Esophagus muscularis mucosa (tissue), 4 donors: ENCODE results near the gene ZDHHC8. TPM values are rescaled to one million over a fixed set of nuclear protein-coding genes. Genes with fewer than 3 reads are reported as not detected.

Source experiments
- DNase-seq: peaks from one replicate; pipeline ENCODE4 v3.0.0-alpha.2; 2017; ENCODE audit errors: extremely low spot score
- H3K27ac ChIP-seq, 4 donors: fragments of 200-600 bp; sonication (generic); replicated peaks in 1 of 4; 1 replicate in 3 of 4; 2 replicates in 1 of 4; pipeline ENCODE4 v1.5.1; 2016 to 2019; ENCODE audit warnings: mild to moderate bottlenecking in 1 of 4
- H3K27me3 ChIP-seq, 4 donors: fragments of 200-600 bp; sonication (generic); one replicate each; pipeline versions ENCODE4 v1.5.1 to v1.6.0; 2016 to 2019
- H3K36me3 ChIP-seq, 4 donors: fragments of 200-600 bp; sonication (generic); one replicate each; pipeline ENCODE4 v1.5.1; 2016 to 2019
- H3K4me1 ChIP-seq, 4 donors: fragments of 200-600 bp; sonication (generic); one replicate each; pipeline ENCODE4 v1.5.1; 2016 to 2019
- H3K4me3 ChIP-seq, 4 donors: fragments of 200-600 bp; sonication (generic); 1 replicate in 2 of 4; 2 replicates in 2 of 4; pipeline ENCODE4 v1.5.1; 2016 to 2019; ENCODE audit warnings: mild to moderate bottlenecking in 4 of 4, moderate library complexity in 1 of 4
- H3K9me3 ChIP-seq, 4 donors: fragments of 200-600 bp; sonication (generic); 1 replicate in 3 of 4; 2 replicates in 1 of 4; pipeline ENCODE4 v1.5.1; 2016 to 2019
- CTCF ChIP-seq, 3 experiments: fragments of 200-600 bp in 2 of 3; fragments of 450-650 bp in 1 of 3; sonication (generic) in 2 of 3; IDR thresholded peaks; one replicate each; pipeline ENCODE4 v1.5.1; 2017 to 2019; ENCODE audit warnings: antibody characterized with exemption in 3 of 3, mild to moderate bottlenecking in 2 of 3, moderate library complexity in 1 of 3
- EP300 ChIP-seq: sonication (generic); formaldehyde crosslinking; IDR thresholded peaks from one replicate; pipeline ENCODE4 v1.6.1; 2017; ENCODE audit warnings: antibody characterized with exemption
- POLR2A ChIP-seq: fragments of 450-650 bp; IDR thresholded peaks from one replicate; pipeline ENCODE4 v1.6.1; 2017; ENCODE audit warnings: antibody characterized with exemption, moderate library complexity, mild to moderate bottlenecking, low read depth
- POLR2AphosphoS5 ChIP-seq, 2 donors: sonication (generic); formaldehyde crosslinking; IDR thresholded peaks; one replicate each; pipeline ENCODE4 v1.6.1; 2017; ENCODE audit warnings: antibody characterized with exemption in 2 of 2
- WGBS: methylation state at CpG from one replicate; pipeline ENCODE4 v1.1.5; 2018; 5-methylcytosine and 5-hydroxymethylcytosine counted together
- intact Hi-C: fragments of 100-400 bp; cut with DNase I; formaldehyde crosslinking; loops from one replicate; pipeline ENCODE4 v1.15.1; 2023
- total RNA-seq, 4 donors: library from RNA; depleted of rRNA; stranded (reverse); fragments of >200 nt; gene quantifications; one replicate each; pipeline versions ENCODE4 v1.1.0 to v1.2.1, GENCODE V29; 2016

The ZDHHC8 gene
- total RNA-seq, 4 donors from 2014 or later, result 11.8 to 33.2 (median 23.8) TPM

DNA sequence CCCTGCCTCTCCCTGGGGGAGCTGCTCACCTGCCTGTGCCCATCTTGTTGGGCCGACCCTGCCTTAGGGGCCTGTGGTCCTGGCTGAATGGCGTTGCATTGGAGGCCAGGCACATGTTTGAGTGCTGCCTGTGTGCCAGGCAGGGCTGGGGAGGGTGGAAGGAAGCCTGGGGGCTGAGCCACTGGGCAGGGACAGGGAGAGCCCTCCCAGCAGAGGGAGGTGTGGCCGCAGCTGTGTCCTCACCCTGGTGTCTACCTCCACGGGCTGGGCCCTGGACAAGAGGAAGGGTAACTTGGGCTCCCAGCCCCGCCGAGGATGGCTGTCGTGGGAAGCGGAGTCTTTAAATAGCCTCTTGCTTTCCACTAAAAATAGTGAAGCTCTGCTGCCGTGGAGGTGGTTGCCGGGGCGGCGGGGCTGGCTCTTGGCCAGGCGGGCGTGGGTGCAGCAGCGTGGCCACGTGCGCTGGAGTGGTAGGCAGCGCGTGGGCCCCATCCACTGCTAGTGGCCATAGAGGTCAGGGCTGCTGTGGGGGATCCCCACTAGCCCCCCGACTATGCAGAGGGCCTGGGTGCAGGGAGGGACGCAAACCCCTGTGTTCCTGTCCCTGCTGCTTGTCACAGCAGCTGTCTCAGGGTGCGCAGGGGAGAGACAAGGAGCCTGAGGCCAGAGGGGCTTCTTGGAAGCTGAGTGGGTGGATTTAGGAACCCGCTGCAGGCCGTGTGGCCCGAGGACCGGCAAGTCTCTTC lies 6.2 kb downstream of the ZDHHC8 start:
- 28% methylated on average over 23 of the region's 26 CpGs for WGBS

GRCh38 chr22:20138417-20138738 lies 6.8 kb downstream of the ZDHHC8 start:
- Histone ChIP-seq H3K4me1 (peaks cover 51 to 57% (median 54%) of the 10 kb centered on the region in 4 donors), H3K4me3 (no peak overlapping the region), H3K27ac (peak overlapping the region; percentile 37 to 63 (median 54)), H3K9me3 (no peaks in the 10 kb centered on the region), H3K27me3 (no peaks in the 10 kb centered on the region), H3K36me3 (peaks cover 0 to 44% (median 40%) of the 10 kb centered on the region in 4 donors)
- 64% methylated on average over 4 of the region's 4 CpGs for WGBS
- no peak for DNase-seq
- TF ChIP-seq POLR2A (no peak), CTCF (IDR thresholded peaks at IDR 0.05) (no peak), EP300 (no peak), POLR2AphosphoS5 (IDR thresholded peaks at IDR 0.05) (no peak)
- intact Hi-C loops, result no loop called here

More for the DNA sequence above, 6.2 kb downstream of the ZDHHC8 start:
- intact Hi-C loops, result no loop called here
- peak overlapping the region; percentile 37 to 63 (median 54) for H3K27ac ChIP-seq
- H3K36me3 ChIP-seq, result peaks cover 0 to 38% (median 35%) of the 10 kb centered on the region in 4 donors
- H3K4me3 ChIP-seq, result peak overlapping the region; percentile 10 to 15 (median 13)
- TF ChIP-seq CTCF (IDR thresholded peaks at IDR 0.05), result no peak
- TF ChIP-seq POLR2AphosphoS5 (IDR thresholded peaks at IDR 0.05), result peak in 1 of 2 donors; percentile 5
- H3K27me3 ChIP-seq, result no peaks in the 10 kb centered on the region
- no peaks in the 10 kb centered on the region for H3K9me3 ChIP-seq
- DNase-seq, result no peak
- peaks cover 57 to 62% (median 60%) of the 10 kb centered on the region in 4 donors for H3K4me1 ChIP-seq

DNA sequence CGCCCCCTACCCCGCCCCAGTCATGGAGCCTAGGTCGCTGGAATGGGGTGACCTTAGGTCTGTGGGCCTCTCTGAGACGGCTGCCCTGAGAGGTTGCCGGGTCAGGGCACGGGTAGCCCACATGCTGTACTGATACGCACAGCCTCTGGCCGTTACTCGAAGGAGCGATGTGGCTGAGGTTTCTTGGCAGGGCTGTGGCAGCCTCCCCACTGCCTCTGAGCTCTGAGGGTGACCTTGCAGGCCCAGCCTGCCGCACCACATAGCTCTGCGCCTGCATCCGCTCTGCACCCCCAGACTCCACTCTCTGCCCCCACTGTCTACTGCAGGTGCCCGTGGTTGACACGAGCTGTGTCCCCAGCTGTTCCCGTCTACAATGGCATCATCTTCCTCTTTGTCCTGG lies 7.3 kb downstream of the ZDHHC8 start:
- Histone ChIP-seq H3K27me3 (no peaks in the 10 kb centered on the region), H3K36me3 (peaks cover 0 to 49% (median 45%) of the 10 kb centered on the region in 4 donors), H3K9me3 (no peaks in the 10 kb centered on the region), H3K27ac (peak overlapping the region in 1 of 4 donors; percentile 63), H3K4me3 (no peak overlapping the region), H3K4me1 (peaks cover 46 to 52% (median 49%) of the 10 kb centered on the region in 4 donors)
- intact Hi-C loops, result no loop called here
- DNase-seq, result no peak
- TF ChIP-seq EP300 (no peak), CTCF (IDR thresholded peaks at IDR 0.05) (no peak), POLR2AphosphoS5 (IDR thresholded peaks at IDR 0.05) (no peak), POLR2A (no peak)
- WGBS, result 87% methylated on average over 15 of the region's 16 CpGs

- 91% methylated on average over 27 of the region's 36 CpGs for WGBS
- no peak overlapping the region for H3K27ac ChIP-seq
- intact Hi-C loops, result no loop called here
- H3K4me1 ChIP-seq, result peaks cover 40 to 45% (median 43%) of the 10 kb centered on the region in 4 donors
- no peak for DNase-seq
- TF ChIP-seq EP300 (no peak), POLR2AphosphoS5 (IDR thresholded peaks at IDR 0.05) (no peak), CTCF (IDR thresholded peaks at IDR 0.05) (no peak), POLR2A (no peak)
- H3K4me3 ChIP-seq, result no peak overlapping the region
- no peaks in the 10 kb centered on the region for H3K27me3 ChIP-seq
- peaks cover 0 to 54% (median 48%) of the 10 kb centered on the region in 4 donors for H3K36me3 ChIP-seq
- H3K9me3 ChIP-seq, result no peaks in the 10 kb centered on the region
Measured at GRCh38 chr22:20139391-20140106, 7.9 kb downstream of the ZDHHC8 start.
